H1 (cell line): ENCODE results near the gene MVK. TPM values are rescaled to one million over a fixed set of nuclear protein-coding genes. Genes with fewer than 3 reads are reported as not detected.

ENCODE experiments used
- SAP30 ChIP-seq: fragments of 300-600 bp; sonication (generic); IDR thresholded peaks from 2 replicates; pipeline ENCODE4 v1.7.1; 2012; ENCODE audit warnings: low read length, moderate library complexity, mild to moderate bottlenecking, inconsistent platforms; ENCODE audit not compliant: insufficient read depth, insufficient replicate concordance
- polyA plus RNA-seq, 7 experiments: library from polyadenylated mRNA; depleted of rRNA in 3 of 7; stranded (reverse) in 5 of 7; unstranded in 2 of 7; fragments of >200 nt in 5 of 7; fragments of 200-250 nt in 2 of 7; gene quantifications; 1 replicate in 5 of 7; 2 replicates in 1 of 7; 4 replicates in 1 of 7; pipeline versions ENCODE4 v1.2.1 to v1.2.3, GENCODE V29; 2011 to 2013; ENCODE audit warnings: missing spikeins in 2 of 7, mixed read lengths in 2 of 7
- total RNA-seq: library from RNA; stranded (reverse); fragmentation: NEBNext Ultra II Directional; extraction: Animal tissue kit (Norgen Biotek cat#: 25700); gene quantifications from 2 replicates; pipeline ENCODE4 v1.2.1, GENCODE V29; 2021
- TF ChIP-seq, protein P1 (sequence below): fragments of 300-600 bp; sonication (generic); IDR thresholded peaks from 2 replicates; pipeline ENCODE4 v1.7.1; 2012; ENCODE audit warnings: low read length, moderate library complexity, mild to moderate bottlenecking, inconsistent platforms; ENCODE audit not compliant: insufficient replicate concordance

MVK gene
- total and polyA plus RNA-seq, 2 of the 8 experiments (the other 6 are each of a cell fraction or from before 2014, with no cell fraction given) = 15.7 to 20.9 TPM

DNA sequence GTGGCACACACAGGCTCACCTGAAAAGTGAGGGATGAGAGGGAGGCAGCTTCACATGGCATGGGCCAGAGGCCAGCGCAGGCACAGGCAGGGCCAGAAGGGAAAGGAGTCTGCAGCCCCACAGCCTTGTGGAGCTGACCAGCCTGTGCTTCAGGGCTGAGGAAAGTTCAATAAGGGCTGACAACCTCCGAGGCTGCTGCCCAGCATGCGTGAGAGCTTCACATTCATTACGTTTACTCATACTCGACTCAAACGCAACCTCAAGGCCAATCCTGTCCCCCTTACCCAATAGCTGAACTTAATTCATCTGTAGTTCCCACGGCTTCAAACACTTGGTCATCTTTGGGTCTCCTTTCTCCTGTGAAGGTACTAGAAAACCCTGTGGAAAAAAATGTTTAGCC, 5.1 kb upstream of the MVK start (continued):
- TF ChIP-seq, protein P1, sequence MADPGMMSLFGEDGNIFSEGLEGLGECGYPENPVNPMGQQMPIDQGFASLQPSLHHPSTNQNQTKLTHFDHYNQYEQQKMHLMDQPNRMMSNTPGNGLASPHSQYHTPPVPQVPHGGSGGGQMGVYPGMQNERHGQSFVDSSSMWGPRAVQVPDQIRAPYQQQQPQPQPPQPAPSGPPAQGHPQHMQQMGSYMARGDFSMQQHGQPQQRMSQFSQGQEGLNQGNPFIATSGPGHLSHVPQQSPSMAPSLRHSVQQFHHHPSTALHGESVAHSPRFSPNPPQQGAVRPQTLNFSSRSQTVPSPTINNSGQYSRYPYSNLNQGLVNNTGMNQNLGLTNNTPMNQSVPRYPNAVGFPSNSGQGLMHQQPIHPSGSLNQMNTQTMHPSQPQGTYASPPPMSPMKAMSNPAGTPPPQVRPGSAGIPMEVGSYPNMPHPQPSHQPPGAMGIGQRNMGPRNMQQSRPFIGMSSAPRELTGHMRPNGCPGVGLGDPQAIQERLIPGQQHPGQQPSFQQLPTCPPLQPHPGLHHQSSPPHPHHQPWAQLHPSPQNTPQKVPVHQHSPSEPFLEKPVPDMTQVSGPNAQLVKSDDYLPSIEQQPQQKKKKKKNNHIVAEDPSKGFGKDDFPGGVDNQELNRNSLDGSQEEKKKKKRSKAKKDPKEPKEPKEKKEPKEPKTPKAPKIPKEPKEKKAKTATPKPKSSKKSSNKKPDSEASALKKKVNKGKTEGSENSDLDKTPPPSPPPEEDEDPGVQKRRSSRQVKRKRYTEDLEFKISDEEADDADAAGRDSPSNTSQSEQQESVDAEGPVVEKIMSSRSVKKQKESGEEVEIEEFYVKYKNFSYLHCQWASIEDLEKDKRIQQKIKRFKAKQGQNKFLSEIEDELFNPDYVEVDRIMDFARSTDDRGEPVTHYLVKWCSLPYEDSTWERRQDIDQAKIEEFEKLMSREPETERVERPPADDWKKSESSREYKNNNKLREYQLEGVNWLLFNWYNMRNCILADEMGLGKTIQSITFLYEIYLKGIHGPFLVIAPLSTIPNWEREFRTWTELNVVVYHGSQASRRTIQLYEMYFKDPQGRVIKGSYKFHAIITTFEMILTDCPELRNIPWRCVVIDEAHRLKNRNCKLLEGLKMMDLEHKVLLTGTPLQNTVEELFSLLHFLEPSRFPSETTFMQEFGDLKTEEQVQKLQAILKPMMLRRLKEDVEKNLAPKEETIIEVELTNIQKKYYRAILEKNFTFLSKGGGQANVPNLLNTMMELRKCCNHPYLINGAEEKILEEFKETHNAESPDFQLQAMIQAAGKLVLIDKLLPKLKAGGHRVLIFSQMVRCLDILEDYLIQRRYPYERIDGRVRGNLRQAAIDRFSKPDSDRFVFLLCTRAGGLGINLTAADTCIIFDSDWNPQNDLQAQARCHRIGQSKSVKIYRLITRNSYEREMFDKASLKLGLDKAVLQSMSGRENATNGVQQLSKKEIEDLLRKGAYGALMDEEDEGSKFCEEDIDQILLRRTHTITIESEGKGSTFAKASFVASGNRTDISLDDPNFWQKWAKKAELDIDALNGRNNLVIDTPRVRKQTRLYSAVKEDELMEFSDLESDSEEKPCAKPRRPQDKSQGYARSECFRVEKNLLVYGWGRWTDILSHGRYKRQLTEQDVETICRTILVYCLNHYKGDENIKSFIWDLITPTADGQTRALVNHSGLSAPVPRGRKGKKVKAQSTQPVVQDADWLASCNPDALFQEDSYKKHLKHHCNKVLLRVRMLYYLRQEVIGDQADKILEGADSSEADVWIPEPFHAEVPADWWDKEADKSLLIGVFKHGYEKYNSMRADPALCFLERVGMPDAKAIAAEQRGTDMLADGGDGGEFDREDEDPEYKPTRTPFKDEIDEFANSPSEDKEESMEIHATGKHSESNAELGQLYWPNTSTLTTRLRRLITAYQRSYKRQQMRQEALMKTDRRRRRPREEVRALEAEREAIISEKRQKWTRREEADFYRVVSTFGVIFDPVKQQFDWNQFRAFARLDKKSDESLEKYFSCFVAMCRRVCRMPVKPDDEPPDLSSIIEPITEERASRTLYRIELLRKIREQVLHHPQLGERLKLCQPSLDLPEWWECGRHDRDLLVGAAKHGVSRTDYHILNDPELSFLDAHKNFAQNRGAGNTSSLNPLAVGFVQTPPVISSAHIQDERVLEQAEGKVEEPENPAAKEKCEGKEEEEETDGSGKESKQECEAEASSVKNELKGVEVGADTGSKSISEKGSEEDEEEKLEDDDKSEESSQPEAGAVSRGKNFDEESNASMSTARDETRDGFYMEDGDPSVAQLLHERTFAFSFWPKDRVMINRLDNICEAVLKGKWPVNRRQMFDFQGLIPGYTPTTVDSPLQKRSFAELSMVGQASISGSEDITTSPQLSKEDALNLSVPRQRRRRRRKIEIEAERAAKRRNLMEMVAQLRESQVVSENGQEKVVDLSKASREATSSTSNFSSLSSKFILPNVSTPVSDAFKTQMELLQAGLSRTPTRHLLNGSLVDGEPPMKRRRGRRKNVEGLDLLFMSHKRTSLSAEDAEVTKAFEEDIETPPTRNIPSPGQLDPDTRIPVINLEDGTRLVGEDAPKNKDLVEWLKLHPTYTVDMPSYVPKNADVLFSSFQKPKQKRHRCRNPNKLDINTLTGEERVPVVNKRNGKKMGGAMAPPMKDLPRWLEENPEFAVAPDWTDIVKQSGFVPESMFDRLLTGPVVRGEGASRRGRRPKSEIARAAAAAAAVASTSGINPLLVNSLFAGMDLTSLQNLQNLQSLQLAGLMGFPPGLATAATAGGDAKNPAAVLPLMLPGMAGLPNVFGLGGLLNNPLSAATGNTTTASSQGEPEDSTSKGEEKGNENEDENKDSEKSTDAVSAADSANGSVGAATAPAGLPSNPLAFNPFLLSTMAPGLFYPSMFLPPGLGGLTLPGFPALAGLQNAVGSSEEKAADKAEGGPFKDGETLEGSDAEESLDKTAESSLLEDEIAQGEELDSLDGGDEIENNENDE = no peak
- TF ChIP-seq SAP30 = no peak
